ENCODE results near the gene ELMOD1.

ELMOD1 gene

DNA sequence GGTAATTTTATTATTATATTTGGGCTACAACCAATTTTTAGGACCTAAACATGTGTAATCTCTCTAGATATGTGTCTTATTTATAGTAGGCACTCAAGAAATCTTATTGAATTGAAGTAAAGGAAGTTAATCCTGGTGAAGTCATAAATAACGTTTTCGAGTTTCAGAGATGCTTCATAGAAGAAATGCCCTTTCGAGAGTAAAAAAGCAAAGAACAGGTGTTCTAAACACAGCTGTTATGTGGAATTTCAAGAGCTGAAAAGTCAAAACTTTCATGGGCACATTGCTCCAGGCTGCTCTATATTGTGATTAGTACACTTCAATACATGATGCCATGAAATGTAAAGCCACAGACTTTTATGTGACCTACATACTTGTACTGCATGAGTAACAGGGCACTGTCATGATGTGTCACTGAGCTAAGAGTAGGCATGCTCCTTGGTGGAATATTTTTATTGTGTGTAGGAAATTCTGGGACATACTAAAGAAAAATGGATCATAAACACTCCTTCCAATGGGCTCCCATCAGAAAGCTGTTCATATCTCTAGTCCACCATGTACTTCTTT lies 7.2 kb upstream of the ELMOD1 start:
- no peak for DNase-seq (ENCODE audit: low read depth)

DNA sequence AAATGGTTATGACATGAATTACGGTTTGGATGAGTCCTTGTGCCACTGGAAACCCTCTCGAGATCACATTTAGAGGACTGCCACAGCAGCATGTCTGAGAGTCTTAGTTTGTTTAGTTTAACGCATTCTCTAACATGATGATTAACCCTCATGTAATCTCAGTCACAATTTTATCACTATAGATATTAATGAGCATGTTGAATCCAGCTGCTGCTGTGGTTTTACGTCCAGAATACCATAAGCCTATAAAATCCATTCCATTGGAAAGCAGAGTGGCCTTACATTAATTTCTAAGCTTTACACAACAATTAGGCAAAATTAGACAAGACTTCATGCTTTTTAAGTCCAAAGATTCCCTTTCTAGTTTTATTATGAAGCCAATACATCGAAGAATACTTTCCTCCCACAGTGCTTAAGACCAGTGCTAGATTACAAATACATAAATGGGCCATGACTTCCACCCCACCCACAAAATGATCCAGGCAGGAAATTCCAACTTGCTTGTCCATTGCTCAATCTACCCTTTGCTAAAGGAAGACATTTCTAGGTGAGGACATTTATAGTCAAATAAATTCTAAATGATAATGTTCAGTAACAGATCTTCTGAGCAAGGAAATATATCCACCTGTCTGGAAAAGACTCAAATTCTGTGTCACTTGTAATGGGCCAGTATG lies 3.5 kb upstream of the ELMOD1 start:
- no peak for DNase-seq (ENCODE audit: low read depth)

DNA sequence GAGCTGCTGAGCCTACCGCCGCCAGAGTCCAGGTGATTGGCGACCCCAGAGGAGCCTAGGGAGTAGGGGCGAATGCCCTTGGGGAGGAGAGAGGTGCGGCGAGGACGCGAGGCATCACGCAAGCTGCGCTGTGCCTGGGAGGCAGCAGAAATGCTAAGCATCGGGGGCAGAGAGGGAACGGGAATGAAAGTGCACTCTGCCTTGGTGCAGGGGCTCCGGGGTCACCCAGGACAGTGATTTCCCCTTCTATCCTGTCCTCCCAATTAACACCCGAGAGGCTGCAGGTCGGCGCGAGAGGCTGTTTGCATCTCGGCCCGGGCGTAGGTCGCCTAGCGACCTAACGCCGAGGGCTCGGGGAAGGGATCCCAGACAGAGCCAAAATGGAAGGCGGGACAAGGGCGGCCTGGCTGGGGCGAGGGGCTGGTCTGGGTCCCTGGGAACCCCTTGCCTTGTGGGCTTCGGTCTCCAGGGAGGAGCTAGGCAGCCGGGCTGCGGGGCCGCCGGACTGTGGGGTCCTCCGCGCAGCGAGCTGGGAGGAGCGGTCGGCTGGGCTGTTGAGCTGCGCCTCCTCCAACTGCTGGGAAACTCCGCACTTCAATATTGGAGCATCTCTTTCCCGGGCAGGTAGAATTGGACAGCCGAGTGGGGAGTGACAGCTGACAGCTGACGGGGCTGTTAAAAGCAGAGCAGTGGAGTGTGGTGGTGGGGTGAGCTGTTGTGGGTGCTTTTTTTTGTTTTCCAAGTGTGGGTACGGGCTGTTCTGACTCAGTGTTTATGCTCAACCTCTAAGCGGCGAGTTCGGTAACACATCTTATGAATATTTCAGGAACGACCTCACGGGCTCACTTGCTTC lies 657 bp downstream of the ELMOD1 start:
- DNase-seq (ENCODE audit: low read depth): no peak

DNA sequence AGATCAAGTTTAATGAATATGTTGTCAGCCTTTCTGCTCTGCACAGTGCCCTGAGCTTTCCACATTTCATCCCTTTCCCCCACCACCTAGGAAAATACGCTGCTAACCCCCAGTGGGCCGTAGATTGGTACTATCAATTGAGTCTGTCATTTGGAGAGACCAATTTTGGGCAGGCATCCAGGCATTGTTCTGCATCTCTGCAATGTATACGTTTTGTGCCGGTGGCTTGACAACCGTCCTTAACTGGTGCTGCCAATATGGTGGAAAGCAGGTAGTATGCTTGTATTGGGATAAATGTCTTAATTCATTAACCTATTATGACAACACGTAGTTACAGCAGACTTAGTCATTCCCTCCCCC lies 1.3 kb downstream of the ELMOD1 start:
- no peak for DNase-seq (ENCODE audit: low read depth)

DNA sequence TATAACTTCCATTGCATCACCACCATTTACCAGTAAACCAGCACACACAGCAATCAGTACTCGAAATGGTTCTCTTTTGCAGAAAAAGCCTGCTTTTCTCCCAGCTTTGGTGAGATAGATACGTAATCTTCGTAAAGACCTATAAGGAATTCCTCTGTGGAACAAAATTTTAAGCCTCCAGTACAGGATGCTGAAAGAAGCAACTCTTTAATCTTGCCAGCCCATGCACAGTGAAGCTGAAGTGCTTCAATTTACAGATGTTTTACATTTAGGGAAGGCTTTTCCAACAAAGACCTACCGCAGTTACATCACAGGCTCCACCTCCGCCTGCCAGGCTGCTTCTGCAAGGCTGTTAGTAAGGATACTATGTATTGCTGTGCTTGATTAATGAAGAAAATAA lies 1.9 kb downstream of the ELMOD1 start:
- DNase-seq (ENCODE audit: low read depth): no peak

DNA sequence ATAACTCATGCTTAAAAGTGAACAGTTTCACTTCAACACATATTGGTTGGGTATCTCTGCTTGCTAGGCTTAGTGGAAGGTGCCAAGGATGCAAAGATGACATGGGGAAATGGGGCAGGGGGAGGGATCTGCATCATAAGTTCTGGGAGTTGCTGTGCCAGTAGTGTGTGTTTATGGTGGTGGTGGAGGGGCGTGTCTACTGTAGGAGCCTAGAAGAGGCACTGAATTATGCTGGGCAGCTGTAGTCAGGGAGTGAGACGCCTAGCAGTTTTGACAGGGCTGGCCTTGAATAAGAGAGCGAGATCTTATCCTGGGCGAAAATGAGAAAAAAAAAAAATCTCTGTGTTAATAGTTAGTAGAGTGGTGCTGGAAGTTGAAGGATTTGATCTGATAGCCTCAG lies 3.0 kb downstream of the ELMOD1 start:
- no peak for DNase-seq (ENCODE audit: low read depth)

DNA sequence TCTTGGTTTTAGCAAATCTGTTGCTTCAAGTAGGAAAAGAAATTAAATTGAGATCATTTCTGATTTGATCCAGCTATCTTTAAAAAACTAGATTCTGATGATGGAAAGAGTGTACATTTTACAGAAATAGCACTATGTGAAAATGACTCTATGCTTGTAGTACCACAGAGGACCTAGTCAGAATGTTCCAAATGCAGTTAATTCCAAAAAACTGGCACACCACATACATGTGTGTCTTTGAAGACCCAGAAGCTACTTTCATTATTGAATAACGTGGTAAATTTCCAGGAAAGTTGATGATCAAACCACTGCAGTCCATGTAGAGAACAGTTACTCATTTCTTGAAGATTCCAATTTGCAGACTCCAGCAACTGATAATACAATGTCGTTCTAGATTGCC lies 3.8 kb downstream of the ELMOD1 start:
- DNase-seq (ENCODE audit: low read depth): no peak

DNA sequence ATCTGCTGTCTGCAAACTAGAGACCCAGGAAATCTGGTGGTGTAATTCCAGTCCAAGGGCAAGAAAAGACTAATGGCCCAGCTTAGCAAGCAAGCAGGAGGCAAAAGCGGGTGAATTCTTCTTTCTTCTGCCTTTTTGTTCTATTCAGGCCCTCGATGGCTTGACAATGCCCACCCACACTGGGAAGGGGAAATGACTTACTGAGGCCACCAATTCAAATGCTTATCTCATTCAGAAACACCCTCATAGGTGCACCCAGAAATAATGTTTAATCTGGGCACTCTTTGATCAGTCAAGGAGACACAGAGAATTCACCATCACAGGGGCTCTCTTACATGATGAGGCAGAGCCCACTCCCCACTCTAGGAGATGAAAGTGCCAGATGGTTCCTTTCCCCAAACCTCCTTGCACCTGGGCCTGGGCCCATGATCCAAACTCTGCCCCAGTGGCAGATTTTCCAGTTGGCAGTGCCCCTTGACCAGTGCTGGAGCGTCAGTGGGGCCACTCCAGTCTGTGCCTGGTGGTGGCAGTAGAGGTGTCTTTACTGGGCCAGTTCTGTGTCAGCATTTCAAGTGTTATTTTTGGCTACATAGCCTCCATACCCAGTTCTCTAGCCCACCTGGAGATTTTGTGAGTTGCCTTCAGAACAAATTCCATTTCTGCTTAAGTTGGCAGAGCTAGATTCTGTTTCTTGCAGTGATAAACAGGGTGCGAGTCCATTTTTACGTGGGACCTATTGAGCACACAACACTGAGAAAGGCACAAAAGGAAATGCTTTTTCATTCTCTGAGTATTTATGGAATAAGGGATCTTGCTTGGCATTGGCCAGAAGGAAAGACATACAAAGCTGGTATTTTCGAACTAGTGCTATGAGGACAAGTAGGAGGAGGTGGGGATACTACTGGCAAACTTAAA lies 7.5 kb downstream of the ELMOD1 start:
- no peak for DNase-seq (ENCODE audit: low read depth)

DNA sequence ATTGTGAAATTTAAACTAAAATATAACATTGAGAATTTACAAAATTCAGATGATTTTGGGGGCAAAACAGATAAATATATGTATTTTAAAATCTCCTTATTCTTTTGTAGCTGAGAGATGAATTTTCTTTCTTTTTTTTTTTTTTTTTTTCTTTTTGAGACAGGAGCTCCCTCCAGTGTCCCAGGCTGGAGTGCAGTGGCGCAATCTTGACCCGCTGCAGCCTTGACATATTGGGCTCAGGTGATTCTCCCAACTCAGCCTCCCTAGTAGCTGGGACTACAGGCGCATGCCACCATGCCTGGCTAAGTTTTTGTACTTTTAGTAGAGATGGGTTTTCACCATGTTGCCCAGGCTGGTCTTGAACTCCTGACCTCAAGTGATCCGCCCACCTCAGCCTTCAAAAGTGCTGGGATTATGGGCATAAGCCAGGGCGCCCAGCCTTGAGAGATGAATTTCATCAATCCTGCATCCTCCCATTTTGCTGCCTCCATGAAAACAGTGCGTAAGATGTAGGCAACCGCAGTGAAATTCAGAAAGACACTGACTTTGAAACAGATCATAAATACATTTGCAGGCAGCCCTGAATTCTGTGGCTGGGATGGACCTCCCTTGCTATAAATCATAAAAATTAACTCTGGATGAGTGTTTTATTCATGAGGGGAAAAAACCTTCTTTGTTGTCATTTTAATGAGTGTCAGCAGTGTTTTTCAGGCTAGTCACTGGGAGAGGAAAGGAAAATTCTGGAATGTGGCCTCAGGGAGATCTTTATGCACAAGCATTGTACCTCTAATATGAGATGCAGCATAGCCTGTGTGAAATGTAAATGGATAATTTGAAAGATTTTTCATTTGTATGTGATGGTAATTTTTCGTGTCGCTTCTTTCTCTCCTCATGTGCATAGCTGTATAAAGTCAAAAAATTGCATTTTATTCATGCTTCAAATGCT lies 14.4 kb downstream of the ELMOD1 start:
- DNase-seq (ENCODE audit: low read depth): no peak

DNA sequence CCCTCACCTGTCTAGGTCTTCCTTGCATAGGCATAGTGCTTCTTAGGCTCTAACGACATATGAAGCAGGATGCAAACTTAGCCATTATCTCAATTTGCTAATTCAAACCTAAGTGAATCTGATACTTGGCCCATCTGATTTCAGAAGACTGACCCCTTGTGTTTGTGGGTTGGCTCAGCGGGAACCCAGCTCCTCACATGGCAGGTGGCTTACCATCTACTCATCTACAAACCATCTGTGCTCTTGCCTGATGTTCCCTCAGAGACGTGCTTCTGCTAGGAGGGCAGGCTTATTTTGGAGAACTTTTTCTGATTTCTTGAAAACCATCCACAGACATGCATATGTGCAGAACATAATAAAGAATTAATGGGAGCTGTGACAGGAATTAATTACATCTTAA lies 15.2 kb downstream of the ELMOD1 start:
- no peak for DNase-seq (ENCODE audit: low read depth)

DNA sequence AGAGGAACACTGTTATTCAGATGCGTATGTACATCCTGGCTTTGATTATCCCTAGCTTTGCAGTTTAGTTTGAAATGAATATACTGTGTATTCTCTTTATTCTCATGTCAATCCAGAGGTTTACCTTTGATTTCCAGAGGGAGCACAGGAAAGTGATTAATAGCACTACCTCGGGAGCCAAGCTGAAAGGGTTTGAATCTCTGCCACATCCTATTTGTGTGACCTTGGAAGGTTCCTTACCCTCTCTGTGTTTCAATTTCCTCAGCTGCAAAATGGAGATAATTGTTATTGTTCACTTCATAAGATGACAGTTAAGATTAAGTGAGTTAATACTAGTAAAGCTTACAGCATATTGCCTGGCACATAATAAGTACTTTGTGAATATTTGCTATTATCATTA lies 17.9 kb downstream of the ELMOD1 start:
- DNase-seq (ENCODE audit: low read depth): no peak

DNA sequence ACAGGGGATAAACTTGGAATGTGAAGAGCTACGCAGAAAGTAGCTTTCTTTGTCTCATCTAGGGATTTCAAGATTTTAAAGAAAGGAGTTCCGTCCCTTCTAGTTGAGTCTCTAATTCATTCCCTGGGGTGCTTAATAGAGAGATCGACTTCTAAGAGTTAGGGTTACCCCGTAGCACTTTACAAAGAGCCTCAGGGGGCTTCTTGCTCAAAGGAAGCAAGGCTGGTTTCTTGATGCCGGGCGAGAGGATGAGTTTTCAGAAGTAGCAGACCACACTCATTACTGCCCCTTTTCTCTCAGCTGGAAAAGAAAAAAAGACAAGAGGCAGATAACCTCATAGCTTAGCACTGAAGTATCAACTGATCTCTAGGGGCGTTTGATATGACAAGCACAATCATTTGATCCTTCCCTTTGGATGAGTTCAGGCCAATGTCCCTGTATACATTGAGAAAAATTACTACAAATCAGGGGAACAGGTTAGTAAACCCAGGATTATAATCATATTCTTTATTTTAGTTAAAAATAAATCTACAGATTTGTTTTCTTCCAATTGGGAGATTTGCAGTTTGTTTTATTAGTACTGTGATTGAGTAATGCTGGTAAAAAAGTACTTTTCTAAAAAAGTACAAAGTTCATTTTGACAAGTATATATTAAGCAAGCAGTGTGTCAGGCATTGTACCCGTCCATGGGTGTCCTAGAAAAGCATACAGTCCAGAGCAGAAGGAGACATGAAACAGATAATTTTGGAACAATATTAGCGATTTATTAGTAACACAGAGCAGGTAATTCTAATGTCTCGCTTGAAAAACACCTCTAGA lies 18.7 kb downstream of the ELMOD1 start:
- no peak for DNase-seq (ENCODE audit: low read depth)

DNA sequence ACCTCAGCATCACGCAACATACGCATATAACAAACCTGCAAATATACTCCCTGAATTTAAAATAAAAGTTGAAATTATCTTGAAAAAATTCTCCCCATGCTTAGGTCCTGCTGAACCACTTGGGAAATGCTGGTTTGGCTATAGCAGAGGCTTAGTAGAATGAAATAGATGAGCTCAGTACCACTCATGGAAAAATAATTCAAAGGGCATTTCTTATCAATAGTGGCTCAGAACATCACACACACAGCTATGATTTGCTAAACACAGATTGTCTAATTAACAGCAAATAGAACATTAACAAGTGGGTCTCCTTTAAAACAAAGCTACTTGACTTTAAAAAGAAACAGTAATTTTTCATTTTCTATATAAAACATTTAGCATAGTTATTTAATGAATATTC lies 21.5 kb downstream of the ELMOD1 start:
- no peak for DNase-seq (ENCODE audit: low read depth)

DNA sequence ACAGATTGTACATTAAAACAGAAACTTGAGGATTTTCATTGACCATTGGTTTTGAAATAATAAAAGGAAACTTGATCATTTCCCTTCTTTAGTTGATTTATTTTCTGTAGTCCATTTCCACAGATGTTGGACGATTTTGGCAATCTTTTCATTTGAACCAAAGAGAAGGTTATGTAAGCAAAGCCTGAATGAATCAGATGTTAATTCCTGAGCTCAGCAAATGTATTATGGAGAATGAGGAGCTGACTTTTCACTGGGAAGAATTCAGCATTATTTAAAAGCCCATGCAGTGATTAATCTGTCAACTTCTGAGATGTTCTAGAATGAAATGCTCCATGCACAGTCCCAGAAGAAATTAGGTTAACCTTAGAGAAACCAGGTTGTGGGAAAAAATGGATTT lies 29.0 kb downstream of the ELMOD1 start:
- no peak for DNase-seq (ENCODE audit: low read depth)

DNA sequence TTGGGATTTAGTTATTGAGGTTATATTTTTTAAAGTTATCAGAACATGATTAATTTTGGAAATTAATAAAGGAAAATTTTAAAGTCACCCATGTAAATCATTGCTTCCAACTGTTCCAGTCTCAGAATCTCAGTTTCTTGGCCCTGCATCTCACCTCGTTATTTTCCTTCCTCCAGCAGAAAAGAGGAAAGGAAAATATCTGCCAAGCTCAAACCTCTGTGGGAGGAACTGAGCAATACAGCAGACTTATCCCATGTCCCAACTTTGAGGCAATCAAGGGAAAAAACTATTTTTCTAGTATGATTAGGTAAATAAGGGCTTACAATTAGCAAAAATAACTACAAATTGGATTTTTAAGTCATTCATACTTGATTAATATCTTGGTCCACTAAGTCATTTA lies 30.1 kb downstream of the ELMOD1 start:
- DNase-seq (ENCODE audit: low read depth): no peak

DNA sequence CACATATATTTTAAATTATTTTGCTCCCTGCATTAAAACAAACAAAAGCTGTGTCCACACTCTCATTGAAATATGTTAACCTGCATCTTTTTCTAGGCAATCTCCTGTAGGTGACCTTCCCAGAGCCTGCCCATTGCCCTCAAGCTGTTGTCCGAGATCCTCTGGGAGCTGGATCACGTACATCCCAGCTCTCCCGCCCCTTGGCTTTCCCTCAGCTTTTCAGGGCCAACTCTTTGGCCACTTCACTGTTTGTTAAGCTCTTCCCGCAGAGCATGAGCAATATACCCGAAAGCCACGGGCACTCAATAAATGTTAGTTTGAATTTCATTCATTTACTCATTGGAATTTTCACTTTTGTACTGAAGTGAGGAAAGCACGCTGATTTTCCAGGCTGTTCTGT lies 32.2 kb downstream of the ELMOD1 start:
- no peak for DNase-seq (ENCODE audit: low read depth)

DNA sequence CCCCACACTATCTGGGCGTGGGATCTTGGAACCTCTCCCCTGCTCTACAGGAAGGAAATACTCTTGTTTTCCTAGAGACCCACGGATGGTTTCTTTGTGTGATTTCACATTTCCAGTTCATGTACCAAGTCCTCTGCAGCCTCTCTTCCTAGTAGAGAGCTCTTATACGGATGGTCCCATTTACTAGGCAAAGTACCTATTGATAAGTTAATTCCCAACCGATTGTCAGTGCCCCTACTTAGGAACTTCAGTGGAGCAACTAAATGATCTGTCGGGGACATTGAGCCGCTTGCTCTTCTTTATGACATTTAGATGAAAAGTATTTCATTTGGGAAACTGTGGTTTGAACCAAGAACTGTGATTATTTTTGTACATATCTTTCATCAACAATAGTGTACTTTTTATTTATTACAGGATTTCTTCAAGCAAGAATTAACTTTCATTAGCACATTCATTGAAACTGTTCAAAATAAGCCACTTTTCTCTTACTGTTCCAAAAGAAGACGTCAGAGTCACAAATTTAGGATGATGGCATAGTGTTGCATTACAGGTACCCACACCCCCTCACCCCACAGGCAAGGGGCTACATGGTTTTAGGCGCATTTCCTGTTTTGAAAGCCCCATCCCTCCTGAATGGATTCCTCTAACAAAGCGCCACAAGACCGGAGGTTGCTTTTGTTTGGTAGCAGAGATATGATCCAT lies 34.2 kb downstream of the ELMOD1 start:
- DNase-seq (ENCODE audit: low read depth): no peak

DNA sequence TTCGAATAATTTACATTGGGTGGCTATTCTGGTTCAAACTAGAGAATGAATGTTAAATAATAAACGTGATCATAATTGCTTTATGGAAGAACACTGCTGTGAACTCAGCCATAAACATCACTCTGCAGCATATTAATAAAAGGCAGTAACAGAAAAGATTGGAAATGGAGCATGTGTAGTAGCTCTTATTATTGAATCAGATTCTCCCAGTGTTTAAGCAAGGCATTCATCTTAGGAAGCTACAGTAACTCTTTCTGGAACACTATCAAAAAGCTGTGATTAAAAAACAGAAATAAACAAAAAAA lies 34.7 kb downstream of the ELMOD1 start:
- DNase-seq (ENCODE audit: low read depth): no peak

DNA sequence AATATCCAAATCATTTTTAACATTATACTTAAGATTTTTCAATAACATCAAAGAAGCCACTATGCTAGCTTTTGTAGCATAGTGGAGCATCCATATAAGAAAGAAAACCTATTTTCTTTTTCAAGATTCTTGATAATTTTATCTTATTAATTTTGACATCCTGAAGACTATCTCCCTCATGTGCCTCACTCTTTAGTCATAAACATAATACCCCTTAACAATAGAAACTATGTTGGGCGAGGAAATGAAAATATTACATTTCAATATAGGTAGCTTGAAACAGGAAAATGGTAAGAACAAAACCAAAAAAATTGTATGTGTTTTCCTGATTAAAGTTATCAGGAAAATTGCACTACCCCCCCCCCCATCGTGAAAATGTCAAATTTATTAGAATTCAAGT lies 40.1 kb downstream of the ELMOD1 start:
- DNase-seq (ENCODE audit: low read depth): no peak

DNA sequence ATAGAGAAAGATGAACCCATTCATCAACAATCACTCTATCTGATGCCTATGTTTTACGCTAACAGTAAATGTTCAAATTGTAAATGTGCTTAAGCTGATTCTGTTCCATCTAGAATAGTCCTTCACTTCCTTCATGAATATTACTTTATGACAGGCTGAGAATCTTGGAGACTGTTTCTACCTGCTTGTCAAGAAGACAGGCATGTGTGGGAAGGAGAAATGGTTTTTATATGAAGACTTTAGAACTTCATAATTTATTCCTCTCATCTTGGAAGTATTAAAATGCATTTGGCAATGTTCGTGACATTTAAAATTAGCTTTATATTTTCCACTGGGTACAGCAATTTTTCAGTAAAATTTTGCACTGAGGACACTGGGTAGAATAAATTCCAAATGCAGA lies 41.0 kb downstream of the ELMOD1 start:
- DNase-seq (ENCODE audit: low read depth): no peak

Data from activated T-cell treated with anti-CD3 and anti-CD28 coated beads for 1 hour (primary cell).